Gastrocnemius medialis (tissue), 4 donors: Measurements from ENCODE around the gene POLH.

Source experiments
- CTCF ChIP-seq, 5 experiments: fragments of 450-650 bp in 3 of 5; fragments of 200-600 bp in 2 of 5; sonication (generic) in 2 of 5; IDR thresholded peaks in 4 of 5; conservative IDR thresholded peaks in 1 of 5; 1 replicate in 4 of 5; 2 replicates in 1 of 5; pipeline ENCODE4 v1.5.1; 2016 to 2019; ENCODE audit warnings: antibody characterized with exemption in 5 of 5, mild to moderate bottlenecking in 3 of 5, moderate library complexity in 3 of 5
- POLR2A ChIP-seq, 2 donors: fragments of 450-650 bp; IDR thresholded peaks; one replicate each; pipeline ENCODE4 v1.6.1; 2017; ENCODE audit warnings: antibody characterized with exemption in 2 of 2, mild to moderate bottlenecking in 2 of 2, moderate library complexity in 2 of 2

DNA sequence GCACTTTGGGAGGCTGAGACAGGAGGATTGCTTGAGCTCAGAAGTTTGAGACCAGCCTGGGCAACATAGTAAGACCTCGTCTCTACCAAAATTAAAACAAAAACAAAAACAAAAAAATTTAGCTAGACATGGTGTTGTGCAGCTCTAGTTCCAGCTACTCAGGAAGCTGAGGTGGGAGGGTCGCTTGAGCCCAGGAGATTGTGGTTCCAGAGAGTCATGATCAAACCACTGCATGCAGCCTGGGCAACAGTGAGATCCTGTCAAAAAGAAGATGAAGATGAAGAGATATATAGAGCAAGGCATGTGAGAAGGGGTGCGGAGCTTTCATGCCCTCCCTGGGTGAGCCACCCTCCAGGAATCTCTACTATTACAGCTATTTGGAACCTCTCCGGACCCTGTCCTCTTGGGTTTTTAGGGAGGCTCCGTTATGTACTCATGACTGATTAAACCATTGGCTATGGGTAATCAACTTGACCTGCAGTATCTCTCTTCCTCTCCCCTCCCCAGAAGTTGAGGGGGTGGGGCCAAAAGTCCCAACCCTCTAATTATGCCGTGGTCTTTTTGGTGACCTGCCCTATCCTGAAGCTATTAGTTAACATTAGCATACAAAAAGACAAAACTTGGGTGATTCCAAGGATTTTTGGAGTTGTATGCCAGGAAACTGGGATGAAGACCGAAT, 9.0 kb downstream of the POLH start:
- no peak for TF ChIP-seq POLR2A (IDR thresholded peaks at IDR 0.05)
- TF ChIP-seq CTCF (IDR thresholded peaks at IDR 0.05 in 4 of 5, conservative IDR thresholded peaks at IDR 0.05 in 1 of 5) = no peak
